Myocyte (in vitro differentiated cells): Measurements from ENCODE around the gene ITPR2. TPM values are rescaled to one million over a fixed set of nuclear protein-coding genes. Genes with fewer than 3 reads are reported as not detected.

Experiments
- DNase-seq: peaks from one replicate; pipeline ENCODE4 v3.0.0-alpha.2; 2012; ENCODE audit warnings: low read depth
- total RNA-seq: library from RNA; depleted of rRNA; stranded (reverse); fragments of >200 nt; gene quantifications from 2 replicates; pipeline ENCODE4 v1.2.3, GENCODE V29; 2014

ITPR2 gene
- total RNA-seq, 1 donor from 2014 or later = 8.9 TPM

DNA sequence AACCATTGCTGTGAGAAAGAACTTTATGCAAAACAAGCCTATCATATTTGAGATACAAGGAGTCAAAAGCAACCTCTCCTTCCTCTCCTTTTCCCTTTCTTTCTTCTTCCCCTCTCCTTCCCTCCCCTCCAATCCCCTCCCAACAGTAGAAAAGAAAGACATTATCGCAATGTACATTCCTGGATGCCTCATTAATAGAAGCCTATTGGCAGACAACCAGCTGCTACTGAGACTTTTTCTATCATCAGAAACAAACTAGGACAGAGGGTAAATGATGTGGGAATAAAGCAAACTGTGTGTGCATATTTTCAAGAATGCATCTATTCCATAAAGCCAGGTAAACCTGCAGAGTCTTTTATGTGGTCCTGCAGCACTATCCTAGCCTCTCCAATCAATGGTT lies 237.2 kb downstream of the ITPR2 start:
- no peak for DNase-seq

DNA sequence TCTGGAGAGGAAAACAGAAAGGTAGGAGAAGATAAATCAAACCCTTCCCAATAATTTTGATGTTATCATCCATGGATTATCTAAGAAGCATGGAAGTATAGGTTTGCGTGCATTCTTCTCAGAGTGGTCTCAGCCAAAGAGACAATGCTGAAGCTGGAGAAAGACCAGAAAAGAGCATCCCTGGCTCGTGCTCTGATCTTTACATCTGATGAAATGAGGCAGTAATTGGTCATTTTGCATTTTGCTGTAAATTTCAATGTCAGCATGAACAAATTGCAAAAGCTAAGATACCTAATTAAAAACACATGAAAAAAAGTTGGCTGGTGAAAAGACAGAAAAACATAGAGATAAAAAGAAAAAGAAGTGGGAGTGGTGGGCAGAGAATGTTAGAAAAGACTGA lies 252.4 kb downstream of the ITPR2 start:
- DNase-seq = no peak

DNA sequence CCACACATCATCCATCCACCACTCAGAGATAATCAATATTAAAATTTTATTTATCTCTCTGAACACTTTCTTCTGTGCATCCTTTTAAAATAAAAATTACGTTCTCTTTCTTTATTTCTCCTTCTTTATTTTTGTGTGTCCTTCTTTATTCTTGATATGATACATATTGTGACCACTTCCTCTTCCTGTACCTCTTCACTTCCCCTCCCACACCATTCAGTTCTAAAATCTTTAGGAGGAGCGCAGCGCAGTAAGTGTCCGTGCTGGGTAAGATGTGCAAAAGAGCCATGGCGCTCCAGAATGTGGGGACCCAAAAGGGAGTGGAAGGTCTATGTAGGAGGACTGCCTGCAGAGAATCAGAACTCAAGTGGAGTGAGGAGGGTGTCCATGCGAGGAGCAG lies 256.7 kb downstream of the ITPR2 start:
- DNase-seq = no peak

DNA sequence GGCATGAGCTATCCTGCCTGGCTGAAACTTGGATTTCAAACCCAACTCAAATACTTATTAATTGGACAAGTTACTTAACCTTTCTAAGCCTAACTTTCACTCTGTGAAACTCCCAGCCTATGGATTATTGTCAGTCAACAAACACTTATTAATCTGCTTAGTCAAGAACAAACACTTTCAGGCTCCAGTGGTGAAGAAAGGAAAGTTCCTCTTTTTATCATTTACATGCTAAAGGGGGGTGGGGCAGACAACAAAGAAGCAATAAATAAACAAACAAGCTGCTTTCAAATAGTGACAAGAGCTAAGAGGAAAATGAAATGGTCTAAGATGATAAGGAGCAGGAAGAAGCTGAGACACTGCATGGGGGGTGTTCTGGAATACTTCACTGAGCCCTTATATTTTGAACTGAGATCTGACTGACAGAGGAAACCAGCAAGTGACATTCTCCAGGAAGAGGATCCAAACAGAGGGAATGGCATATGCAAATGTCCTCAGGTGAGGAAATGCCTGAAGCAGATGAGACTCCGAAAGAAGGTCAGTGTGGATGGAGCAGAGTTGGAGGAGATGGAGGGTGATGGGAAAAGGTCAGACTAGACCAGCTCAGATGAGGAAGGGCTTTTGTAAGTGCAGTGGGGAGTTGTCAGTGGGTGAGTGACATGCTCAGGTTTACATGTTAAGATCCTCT lies 259.6 kb downstream of the ITPR2 start:
- no peak for DNase-seq

DNA sequence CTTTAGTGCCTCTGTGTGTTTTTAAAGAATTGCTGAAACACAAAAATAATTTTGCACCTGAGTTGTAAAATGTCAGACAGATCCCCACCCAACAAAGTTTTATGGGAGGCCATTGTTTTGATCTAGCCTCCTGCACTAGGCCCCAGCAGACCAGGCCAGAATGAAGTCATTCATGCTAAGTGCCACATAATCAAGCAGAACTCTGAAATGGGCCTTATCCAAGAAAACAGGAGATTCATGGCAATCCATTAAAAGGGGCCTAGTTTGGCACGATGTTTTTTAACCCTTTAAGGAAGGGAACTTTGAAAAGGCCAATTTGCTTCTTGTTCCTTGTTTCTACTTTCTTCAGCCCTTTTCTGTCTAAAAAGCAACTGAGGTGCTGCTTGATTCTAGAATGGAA lies 260.9 kb downstream of the ITPR2 start:
- no peak for DNase-seq

DNA sequence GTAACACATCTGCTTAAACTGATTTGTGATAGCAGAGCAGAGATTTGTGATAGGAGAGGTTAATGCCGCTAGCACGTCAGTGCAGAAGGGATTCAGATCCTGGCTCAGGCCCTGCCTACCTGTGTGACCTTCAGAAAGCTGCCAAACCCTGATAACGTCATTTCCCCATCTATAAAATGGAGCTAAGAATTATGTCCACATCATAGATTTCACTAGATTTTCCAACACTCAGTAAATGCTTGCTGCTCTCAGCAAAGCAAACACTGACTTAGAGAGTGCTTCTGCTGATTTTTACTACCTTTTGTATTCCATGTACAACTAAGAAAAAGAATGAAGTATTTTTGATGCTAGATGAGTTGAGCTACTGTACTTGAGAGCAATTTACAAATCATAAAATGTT lies 261.4 kb downstream of the ITPR2 start:
- DNase-seq = no peak

DNA sequence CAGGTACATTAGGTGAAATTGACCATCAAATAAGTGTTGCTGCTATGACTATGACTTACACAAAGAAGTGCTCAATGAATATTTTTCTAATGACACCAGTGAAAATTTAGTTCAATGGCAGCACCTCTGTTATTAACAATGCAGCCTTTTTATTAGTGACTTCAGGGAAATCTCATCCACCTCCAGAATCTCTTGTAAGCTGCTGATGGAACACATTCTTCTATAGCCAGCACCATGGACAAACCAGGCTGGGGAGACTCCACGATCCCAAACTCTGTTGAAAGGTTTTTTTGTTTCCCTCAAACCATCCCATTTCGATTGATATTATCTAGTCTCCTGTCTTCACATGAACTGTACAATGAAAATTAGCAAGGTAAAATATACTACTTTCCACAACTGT lies 265.9 kb downstream of the ITPR2 start:
- DNase-seq = no peak

DNA sequence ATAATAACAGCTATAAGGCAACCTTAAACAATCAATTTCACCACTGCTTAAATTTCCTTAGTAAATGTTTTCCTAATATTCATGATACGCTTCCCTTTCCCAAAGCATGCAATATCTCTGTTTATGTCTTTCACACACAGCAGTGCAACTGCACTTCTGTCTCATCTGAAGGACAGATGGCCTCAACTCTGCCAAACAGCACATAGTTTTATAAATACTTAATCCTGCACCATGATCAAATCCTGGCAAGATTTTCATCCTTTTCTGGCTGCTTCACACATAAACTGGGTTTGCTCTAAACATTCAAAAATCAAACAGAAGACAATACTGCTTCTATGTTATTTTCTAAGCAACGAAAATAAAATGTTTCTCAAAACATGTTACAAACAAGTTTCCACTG lies 266.3 kb downstream of the ITPR2 start:
- DNase-seq = peak; percentile 18

DNA sequence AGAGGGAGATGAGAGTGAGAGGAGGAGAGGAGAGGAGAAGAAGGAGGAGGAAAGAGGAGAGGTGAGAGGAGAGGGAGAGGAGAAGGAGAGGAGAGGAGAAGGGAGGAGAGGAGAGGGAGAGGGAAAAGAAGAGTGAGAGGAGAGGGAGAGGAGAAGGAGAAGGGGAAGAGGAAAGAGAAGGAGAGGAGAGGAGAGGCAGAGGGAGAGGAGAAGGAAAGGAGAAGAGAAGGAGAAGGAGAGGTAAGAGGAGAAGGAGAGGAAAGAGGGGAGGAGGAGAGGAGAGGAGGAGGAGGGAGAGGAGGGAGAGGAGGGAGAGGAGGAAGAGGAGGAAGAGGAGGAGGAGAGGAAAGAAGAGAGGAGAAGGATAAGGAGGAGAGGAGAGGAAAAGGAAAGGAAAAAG lies 266.8 kb downstream of the ITPR2 start:
- DNase-seq = no peak

DNA sequence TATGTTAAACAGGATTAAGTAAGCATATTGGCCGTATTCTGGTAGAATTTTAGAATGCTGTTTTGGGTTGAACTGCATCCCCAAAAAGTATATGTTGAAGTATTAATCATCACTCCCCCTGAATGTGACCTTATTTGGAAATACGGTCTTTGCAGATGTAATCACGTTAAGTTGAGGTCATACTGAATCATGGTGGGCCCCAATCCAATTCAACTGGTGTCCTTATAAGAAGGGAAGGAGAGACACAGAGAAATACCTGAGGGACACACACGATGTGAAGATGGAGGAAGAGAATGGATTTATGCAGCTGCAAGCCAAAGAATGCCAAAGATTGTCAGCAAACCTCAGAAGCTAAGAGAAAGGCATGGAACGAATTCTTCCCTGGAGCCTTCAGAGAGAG lies 268.6 kb downstream of the ITPR2 start:
- DNase-seq = no peak

DNA sequence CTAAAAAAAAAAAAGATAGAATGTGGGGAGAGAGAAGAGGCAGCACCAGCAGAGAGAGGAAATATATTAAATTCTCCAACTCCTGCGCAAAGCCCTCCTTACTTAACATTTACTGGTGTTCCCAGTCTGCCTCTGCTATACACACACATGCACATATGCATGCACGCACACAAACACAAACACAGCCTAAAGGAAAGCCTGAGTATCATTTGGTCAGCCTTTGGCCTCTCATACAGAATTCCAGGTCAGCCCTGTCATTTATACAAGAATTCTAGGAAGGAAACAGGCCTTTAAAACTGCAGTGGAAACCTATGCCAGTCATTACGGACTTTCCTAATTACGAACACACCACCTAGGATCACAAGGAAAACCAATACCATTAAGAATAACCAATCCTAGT lies 269.4 kb downstream of the ITPR2 start:
- no peak for DNase-seq

DNA sequence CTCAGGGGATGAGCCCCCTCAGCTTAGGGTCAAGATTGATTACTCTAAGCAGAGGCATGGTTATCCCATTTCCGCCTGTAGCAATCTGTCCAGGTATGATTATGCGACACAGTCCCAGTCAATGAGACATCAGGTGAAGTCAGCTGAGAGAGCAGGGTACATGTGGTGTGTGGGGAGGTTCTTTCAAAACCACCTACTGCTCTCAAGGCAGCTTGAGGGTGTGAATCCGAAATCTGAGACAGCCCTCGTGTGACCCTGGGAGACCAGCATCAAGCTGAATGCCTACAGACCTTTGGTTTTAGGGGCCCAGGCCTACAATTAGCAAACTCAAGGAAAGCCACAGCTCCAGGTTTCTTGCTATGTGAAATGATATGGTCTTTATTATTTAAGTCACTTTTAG lies 275.7 kb downstream of the ITPR2 start:
- DNase-seq = peak; percentile 31

DNA sequence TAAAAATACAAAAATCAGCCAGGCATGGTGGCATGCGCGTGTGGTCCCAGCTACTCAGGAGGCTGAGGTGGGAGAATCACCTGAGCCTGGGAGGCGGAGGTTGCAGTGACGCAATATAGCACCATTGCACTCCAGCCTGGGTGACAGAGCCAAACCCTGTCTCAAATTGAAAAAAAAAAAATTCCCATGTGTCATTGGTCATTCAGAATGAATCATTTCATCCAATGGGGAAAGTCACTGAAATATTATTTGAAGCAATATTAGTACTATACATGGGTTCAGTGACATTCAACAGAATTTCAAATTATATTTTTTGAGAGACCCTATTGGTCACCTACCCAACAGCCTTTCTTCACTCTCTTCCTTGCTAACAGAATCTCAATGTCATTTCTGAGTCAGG lies 276.1 kb downstream of the ITPR2 start:
- DNase-seq = no peak

DNA sequence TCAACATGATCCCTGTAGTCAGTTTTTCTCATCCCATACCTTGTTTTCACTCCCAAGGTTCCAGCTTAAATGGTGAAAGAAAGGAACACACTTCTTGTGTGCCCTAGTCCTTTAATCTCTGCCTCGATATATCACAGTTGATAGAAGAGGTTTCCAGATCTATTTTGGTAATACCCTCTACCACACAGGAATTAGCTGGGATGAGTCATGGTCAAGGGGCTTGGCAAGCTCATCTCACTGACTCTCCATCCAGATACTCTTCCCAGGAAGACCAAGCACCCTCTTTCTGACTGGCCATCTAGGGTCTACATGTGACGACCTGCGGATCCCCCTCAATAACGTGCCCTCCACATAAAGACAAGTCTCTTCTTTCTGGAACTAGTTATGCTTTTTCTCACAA lies 277.9 kb downstream of the ITPR2 start:
- peak; percentile 84 for DNase-seq

DNA sequence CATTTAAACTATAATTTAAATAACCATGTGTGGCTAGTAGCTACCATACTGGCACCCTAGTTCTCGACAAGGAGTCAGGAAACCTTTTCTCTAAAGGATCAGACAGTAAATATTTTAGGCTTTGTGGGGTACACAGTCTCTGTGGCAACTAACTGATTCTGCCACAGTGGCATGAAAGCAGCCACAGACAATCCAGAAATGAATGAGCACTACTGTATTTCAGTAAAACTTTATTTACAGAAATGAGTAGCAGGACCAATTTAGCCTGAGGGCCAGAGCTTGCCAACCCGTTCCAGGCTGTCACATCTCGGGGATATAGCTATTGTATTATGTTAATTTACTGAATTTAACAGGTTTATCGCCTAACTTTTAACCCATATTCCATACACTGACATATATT lies 278.7 kb downstream of the ITPR2 start:
- peak; percentile 39 for DNase-seq

DNA sequence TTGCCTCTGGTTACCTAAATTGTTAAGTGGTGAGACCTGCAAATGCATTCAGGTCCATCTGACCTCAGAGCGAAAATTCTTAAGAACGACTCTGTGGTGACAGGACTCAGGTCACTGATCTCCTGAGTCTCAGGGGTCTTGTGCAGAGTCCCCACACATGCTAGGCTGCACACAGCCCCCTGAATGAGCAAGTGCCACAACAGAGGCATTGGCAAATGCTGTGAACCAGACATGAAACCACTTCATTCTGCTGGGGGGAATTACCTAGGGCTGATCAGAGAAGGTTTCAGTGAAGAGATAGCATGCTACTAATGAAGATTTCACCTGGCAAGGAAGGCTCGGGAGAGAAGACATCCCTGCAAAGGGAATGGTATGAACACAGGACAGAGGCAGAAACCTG lies 281.6 kb downstream of the ITPR2 start:
- no peak for DNase-seq

DNA sequence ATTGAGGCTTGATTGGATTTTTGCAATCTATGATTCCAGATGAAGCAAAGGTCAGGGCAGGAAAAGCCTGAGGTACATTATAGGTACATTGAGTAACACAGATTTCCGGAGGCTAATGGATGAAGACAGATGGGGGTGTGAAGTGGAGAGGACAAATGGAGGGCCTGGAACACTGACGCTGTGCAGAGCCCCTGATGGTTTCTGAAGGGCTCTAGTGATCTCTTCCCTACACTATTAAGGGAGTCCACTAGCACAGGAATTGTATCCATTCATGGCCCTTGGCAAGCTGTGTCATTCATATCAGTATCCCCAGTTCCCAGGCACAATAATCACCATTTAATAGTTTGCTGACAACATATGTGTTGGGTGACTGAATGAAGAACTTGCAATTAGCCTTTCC lies 284.8 kb downstream of the ITPR2 start:
- no peak for DNase-seq

DNA sequence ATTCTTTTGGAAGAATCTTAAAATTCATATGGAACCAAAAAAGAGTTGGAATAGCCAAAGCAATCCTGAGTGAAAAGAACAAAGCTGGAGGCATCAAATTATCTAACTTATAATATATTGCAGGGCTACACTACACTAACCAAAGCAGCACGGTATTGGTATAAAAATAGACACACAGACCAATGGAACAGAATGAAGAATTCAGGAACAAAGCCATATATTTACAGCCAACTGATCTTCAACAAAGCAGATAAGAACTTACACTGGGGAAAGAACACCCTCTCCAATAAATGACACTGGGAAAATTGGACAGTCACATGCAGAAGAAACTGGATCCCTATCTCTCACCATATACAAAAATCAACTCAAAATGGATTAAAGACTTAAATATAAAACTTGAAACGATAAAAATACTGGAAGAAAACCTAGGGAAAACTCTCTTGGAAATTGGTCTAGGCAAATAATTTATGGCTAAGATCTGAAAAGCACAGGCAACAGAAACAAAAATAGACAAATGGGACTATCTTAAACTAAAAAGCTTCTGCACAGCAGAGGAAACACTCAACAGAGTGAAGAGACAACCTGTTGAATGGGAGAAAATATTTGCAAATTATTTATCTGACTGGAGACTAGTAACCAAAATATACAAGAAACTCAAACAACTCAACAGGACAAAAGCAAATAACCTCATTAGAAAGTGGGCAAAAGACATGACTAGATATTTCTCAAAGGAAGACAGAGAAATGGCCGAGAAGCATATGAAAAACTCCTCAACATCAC lies 286.3 kb downstream of the ITPR2 start:
- DNase-seq = no peak

DNA sequence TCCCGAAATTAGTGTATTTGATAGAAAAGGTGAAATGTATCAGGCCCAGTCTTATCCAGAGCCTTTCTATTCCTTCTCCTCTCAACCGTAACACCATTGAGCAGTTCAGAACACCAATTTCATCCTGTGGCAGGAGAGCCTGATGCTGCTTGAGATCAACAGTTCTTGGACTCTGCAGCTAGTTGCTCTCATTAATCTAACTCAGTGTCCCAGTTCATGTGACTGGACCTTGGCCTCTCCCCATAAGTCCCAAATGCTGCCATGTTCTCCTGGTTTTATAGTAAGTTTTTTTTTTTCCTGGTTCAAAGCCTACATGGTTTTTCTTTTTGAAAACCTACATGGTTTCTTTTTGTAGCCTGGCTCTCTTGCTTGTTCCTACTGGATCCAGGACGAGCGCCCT lies 293.9 kb downstream of the ITPR2 start:
- DNase-seq = no peak

DNA sequence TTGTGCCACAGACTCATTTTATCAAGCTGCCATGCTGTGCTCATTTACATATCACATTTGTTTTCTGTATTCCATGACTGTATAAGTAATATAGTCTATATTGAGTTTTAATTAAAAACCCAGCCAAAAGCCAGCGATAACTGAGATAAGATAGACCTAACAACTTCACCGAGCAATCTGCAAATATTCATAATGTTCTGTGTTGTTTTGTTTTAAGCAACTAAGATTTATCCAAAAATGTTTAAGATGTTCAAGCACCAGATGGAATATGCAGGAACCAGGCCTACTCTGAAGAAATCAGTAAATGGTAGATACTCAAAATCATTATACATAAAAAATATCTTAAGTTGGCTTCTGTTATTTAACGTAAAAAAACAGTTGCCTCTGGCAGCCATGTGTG lies 295.3 kb downstream of the ITPR2 start:
- DNase-seq = no peak

DNA sequence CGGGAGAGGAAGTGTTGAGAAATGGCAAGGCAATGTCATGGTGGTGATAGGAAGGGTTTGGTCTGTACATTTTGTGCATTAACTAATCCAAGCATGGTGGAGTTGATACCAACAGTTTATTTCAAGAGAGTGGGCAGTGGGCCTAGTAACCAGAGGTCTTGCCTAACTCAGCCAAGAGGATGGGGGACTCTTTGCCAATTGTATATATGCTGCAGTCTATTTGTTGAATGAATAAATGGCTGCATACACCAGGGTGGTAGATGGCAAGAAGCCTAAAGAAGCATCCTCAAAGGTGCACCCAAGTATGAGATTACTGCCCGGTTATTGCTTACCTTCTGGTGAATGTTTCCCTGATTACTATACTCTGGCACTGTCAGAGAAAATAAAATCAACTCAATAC lies 295.9 kb downstream of the ITPR2 start:
- DNase-seq = no peak

DNA sequence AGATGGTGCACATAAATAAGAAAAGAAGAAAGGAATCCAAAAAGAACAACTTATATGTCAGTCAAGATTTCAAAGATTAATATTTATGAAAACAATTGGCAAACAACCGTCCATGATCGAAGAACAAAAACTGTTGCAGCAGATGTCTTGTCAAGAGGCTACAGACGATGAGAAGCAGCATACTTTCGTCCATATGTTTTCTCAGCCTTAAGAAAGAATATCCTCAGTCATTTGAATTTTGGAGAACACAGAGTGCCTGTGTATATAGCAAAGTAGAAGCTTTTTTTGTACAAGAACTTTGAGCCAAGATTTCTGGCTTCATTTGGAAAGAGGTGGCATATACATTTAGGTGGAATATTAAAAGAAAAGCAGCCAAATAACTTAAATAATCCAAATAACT lies 297.2 kb downstream of the ITPR2 start:
- no peak for DNase-seq

DNA sequence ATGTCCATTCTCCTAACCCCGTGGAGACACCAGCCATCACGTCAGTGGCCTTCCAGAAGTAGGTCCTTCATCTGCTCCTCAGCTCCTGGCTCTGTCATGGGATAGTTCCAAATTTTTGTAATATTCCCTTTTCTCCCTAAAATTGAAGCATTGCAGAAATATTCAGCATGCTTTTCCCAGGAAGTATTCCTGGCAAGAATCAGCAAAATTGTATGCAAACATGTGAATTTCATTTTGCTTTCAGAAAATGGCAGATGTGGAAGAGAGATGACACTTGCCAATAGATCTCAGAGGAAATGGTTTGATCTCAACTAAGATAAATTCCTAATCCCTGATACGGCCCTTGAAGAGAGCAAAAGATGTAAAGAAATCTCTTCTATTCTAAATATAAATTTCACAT lies 298.9 kb downstream of the ITPR2 start:
- DNase-seq = no peak
